K562 (cell line): ENCODE data around the gene INO80. TPM values are rescaled to one million over a fixed set of nuclear protein-coding genes. Genes with fewer than 3 reads are reported as not detected.

ENCODE experiments used
- BHLHE40 ChIP-seq: IDR thresholded peaks from 2 replicates; pipeline ENCODE4 v1.6.1; 2011; ENCODE audit warnings: low read length, improper control_type of control experiment
- ELF2 ChIP-seq: fragments of 250-450 bp; sonication (Bioruptor Pico); IDR thresholded peaks from 2 replicates; pipeline ENCODE4 v1.5.0; 2021; ENCODE audit warnings: mild to moderate bottlenecking
- FOXA3 ChIP-seq, 2 experiments: fragments of 450-650 bp in 1 of 2; sonication (generic) in 1 of 2; formaldehyde crosslinking; IDR thresholded peaks in 1 of 2; conservative IDR thresholded peaks in 1 of 2; 2 replicates each; pipeline versions ENCODE4 v1.4.0 to v1.8.0; 2020 to 2022; ENCODE audit warnings: mild to moderate bottlenecking in 2 of 2, missing genetic modification reagents in 1 of 2
- FOXK1 ChIP-seq: sonication (generic); formaldehyde crosslinking; IDR thresholded peaks from 2 replicates; pipeline ENCODE4 v1.8.0; 2022; ENCODE audit warnings: missing genetic modification reagents, mild to moderate bottlenecking, borderline replicate concordance
- HSF4 ChIP-seq: fragments of 250-450 bp; sonication (Bioruptor Pico); IDR thresholded peaks from 2 replicates; pipeline ENCODE4 v2.1.2; 2022; ENCODE audit warnings: mild to moderate bottlenecking, moderate library complexity, borderline replicate concordance
- MCM3 ChIP-seq: fragments of 450-650 bp; IDR thresholded peaks from 2 replicates; pipeline ENCODE4 v1.6.1; 2016
- MXD1 ChIP-seq: fragments of 250-450 bp; sonication (Bioruptor Pico); IDR thresholded peaks from 2 replicates; pipeline ENCODE4 v1.8.0; 2021; ENCODE audit warnings: borderline replicate concordance, mild to moderate bottlenecking, moderate library complexity; ENCODE audit not compliant: poor library complexity, severe bottlenecking
- PYGO2 ChIP-seq: fragments of 450-650 bp; IDR thresholded peaks from 2 replicates; pipeline ENCODE4 v1.6.1; 2016; ENCODE audit warnings: mild to moderate bottlenecking, missing genetic modification characterization, moderate library complexity, missing compliant biosample characterization
- SIRT6 ChIP-seq: IDR thresholded peaks from one replicate; pipeline ENCODE4 v1.6.1; 2012; ENCODE audit warnings: low read depth, mild to moderate bottlenecking, control low read depth, inconsistent platforms, low read length, moderate library complexity
- SIX5 ChIP-seq, 2 experiments: IDR thresholded peaks; 2 replicates each; pipeline ENCODE4 v1.6.1; 2011; ENCODE audit warnings: low read length in 2 of 2, borderline replicate concordance in 1 of 2, low read depth in 1 of 2, mild to moderate bottlenecking in 1 of 2, moderate library complexity in 1 of 2; ENCODE audit not compliant: insufficient read depth in 1 of 2
- SMARCA4 ChIP-seq: fragments of 450-650 bp; IDR thresholded peaks from 2 replicates; pipeline ENCODE4 v1.6.1; 2016
- SMC3 ChIP-seq: conservative IDR thresholded peaks from 2 replicates; pipeline ENCODE4 v1.6.1; 2011; ENCODE audit warnings: low read depth, low read length, improper control_type of control experiment; ENCODE audit not compliant: insufficient read depth
- SP1 ChIP-seq: sonication (generic); formaldehyde crosslinking; IDR thresholded peaks from 2 replicates; pipeline ENCODE4 v1.8.1; 2022; ENCODE audit warnings: mild to moderate bottlenecking, missing genetic modification reagents
- YY1 ChIP-seq, 3 experiments: IDR thresholded peaks; 2 replicates each; pipeline ENCODE4 v1.6.1; 2011; ENCODE audit warnings: low read length in 2 of 3, mild to moderate bottlenecking in 2 of 3, moderate library complexity in 2 of 3, borderline replicate concordance in 1 of 3, control low read depth in 1 of 3, low read depth in 1 of 3; ENCODE audit not compliant: insufficient read depth in 3 of 3, insufficient replicate concordance in 2 of 3, control insufficient read depth in 1 of 3, insufficient read length in 1 of 3; ENCODE audit errors: extremely low read depth in 1 of 3
- ZNF175 ChIP-seq: fragments of 200-800 bp; sonication (Bioruptor generic); IDR thresholded peaks from 2 replicates; pipeline ENCODE4 v1.6.1; 2016; ENCODE audit warnings: low read depth, mild to moderate bottlenecking, missing genetic modification characterization, missing compliant biosample characterization
- ZNF197 ChIP-seq: fragments of 200-800 bp; sonication (Bioruptor generic); IDR thresholded peaks from 2 replicates; pipeline ENCODE4 v1.6.1; 2016; ENCODE audit warnings: low read depth, missing genetic modification characterization, missing compliant biosample characterization
- ZNF212 ChIP-seq: fragments of 450-650 bp; formaldehyde crosslinking; IDR thresholded peaks from 2 replicates; pipeline ENCODE4 v1.4.0; 2020; ENCODE audit warnings: mild to moderate bottlenecking
- ZNF282 ChIP-seq: sonication (generic); formaldehyde crosslinking; IDR thresholded peaks from 2 replicates; pipeline ENCODE4 v1.8.1; 2023; ENCODE audit warnings: missing genetic modification reagents
- ZNF445 ChIP-seq: fragments of 250-450 bp; sonication (Bioruptor Pico); IDR thresholded peaks from 2 replicates; pipeline ENCODE4 v1.4.0; 2020; ENCODE audit warnings: low read depth, mild to moderate bottlenecking, moderate library complexity
- ZNF696 ChIP-seq: fragments of 250-450 bp; sonication (Bioruptor Pico); conservative IDR thresholded peaks from 2 replicates; pipeline ENCODE4 v1.4.0; 2020; ENCODE audit warnings: mild to moderate bottlenecking, moderate library complexity
- ZNF77 ChIP-seq: fragments of 250-450 bp; sonication (Bioruptor Pico); IDR thresholded peaks from 2 replicates; pipeline ENCODE4 v1.5.0; 2020
- polyA plus RNA-seq, 8 experiments: library from polyadenylated mRNA; depleted of rRNA in 4 of 8; stranded (reverse) in 5 of 8; unstranded in 3 of 8; fragments of >200 nt; fragmentation: Nextera tagmentation in 2 of 8; fragmentation: Illumina TruSeq in 1 of 8; extraction: Ambion mirVana in 2 of 8; extraction: Trizol in 1 of 8; gene quantifications; 2 replicates each; pipeline versions ENCODE4 v1.2.1 to v1.2.3, GENCODE V29; 2011 to 2014; ENCODE audit warnings: inconsistent platforms in 1 of 8, missing spikeins in 1 of 8
- total RNA-seq, 7 experiments: library from RNA; depleted of rRNA in 6 of 7; stranded (reverse); fragments of >200 nt in 6 of 7; fragmentation: Illumina TruSeq in 2 of 7; extraction: Trizol in 2 of 7; gene quantifications; 2 replicates each; pipeline versions ENCODE4 v1.2.1 to v1.2.3, GENCODE V29; 2011 to 2021; ENCODE audit warnings: low replicate concordance in 1 of 7
- TF ChIP-seq, protein P1 (sequence below): fragments of 450-650 bp; IDR thresholded peaks from 2 replicates; pipeline ENCODE4 v1.7.1; 2018; ENCODE audit warnings: mild to moderate bottlenecking, low read depth; ENCODE audit not compliant: partially characterized antibody
- TF ChIP-seq, protein P2 (sequence below): fragments of 450-650 bp; IDR thresholded peaks from 2 replicates; pipeline ENCODE4 v1.6.1; 2016

Gene INO80
- total and polyA plus RNA-seq, 9 of the 15 experiments (the other 6 are each of a cell fraction or from before 2014, with no cell fraction given) = 1.1 to 25.7 (median 19.9) TPM

DNA sequence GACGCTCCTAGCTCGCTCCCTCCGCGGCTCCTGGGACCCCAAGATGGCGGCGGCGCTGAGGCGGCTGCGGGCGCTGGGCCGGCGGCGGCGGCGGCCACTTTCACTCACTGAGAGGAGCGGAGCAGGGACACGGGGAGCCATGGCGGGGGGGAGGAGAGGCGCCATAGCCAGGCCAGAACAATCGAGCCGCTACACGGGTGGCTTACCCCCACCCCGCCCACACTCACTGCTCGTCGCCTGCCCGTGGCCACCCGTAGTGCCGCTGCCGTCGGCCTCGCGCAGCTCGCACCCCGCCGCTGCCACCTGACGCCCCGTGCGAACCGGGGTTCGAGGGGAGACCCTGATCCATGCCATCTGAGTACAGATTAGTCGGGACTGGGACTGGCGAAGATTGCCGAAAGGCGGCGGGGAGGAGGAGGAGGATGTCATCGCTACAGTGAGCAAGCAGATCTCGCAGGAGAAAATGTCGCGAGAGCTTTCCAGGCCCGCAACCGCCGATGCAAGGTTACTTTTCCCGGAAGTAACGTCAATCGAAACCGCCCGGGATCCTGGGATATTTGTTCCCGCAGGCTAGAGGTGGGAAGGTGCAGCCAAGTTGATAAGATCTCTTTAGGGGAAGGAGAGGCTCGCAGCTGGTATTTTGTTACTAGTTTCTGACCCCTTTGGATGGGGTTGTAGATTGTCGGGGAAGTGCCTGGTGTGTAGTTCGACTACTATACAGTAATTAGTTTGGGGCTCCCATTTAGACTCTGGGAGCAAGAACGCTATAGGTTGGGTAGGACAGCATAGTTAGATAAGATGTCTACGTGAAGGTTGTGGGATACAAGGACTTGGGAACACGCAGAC is at the start of gene INO80 (continued):
- no peak for TF ChIP-seq ZNF282 (CRISPR knock-in tag)
- TF ChIP-seq ZNF197 (CRISPR knock-in tag) = no peak
- no peak; a peak in 1 of 4 replicates for TF ChIP-seq SIX5 (IDR thresholded peaks at IDR 0.05; ENCODE audit: borderline replicate concordance in 1 of 2, insufficient read depth in 1 of 2, low read depth in 1 of 2, low read length in 2 of 2)
- TF ChIP-seq SIRT6 = no peak
- TF ChIP-seq ZNF175 (CRISPR knock-in tag) = peak; percentile 67; the same call in 1 of the 2 replicates
- peak; percentile 70 to 95 (median 90) for TF ChIP-seq YY1 (IDR thresholded peaks at IDR 0.05; ENCODE audit: borderline replicate concordance in 1 of 3, control insufficient read depth in 1 of 3, extremely low read depth in 1 of 3, insufficient read depth in 3 of 3, insufficient read length in 1 of 3, insufficient replicate concordance in 2 of 3, low read depth in 1 of 3, low read length in 2 of 3)
- 0 out of 4 replicates have a peak, but pooled peaks of 1 of the 2 experiments have one; percentile 42 for TF ChIP-seq FOXA3 (CRISPR knock-in tag; conservative IDR thresholded peaks at IDR 0.05 in 1 of 2, IDR thresholded peaks at IDR 0.05 in 1 of 2)
- TF ChIP-seq MCM3 = no peak
- peak; percentile 84; the same call in 1 of the 2 replicates for TF ChIP-seq FOXK1 (CRISPR knock-in tag)
- TF ChIP-seq HSF4 (CRISPR knock-in tag) = no peak
- no peak for TF ChIP-seq ZNF445 (CRISPR knock-in tag)
- TF ChIP-seq ZNF77 = no peak
- no peak for TF ChIP-seq ZNF696 (CRISPR knock-in tag)
- TF ChIP-seq ZNF212 (CRISPR knock-in tag) = no peak
- TF ChIP-seq, protein P1, sequence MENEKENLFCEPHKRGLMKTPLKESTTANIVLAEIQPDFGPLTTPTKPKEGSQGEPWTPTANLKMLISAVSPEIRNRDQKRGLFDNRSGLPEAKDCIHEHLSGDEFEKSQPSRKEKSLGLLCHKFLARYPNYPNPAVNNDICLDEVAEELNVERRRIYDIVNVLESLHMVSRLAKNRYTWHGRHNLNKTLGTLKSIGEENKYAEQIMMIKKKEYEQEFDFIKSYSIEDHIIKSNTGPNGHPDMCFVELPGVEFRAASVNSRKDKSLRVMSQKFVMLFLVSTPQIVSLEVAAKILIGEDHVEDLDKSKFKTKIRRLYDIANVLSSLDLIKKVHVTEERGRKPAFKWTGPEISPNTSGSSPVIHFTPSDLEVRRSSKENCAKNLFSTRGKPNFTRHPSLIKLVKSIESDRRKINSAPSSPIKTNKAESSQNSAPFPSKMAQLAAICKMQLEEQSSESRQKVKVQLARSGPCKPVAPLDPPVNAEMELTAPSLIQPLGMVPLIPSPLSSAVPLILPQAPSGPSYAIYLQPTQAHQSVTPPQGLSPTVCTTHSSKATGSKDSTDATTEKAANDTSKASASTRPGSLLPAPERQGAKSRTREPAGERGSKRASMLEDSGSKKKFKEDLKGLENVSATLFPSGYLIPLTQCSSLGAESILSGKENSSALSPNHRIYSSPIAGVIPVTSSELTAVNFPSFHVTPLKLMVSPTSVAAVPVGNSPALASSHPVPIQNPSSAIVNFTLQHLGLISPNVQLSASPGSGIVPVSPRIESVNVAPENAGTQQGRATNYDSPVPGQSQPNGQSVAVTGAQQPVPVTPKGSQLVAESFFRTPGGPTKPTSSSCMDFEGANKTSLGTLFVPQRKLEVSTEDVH = peak; percentile 20
- TF ChIP-seq, protein P2, sequence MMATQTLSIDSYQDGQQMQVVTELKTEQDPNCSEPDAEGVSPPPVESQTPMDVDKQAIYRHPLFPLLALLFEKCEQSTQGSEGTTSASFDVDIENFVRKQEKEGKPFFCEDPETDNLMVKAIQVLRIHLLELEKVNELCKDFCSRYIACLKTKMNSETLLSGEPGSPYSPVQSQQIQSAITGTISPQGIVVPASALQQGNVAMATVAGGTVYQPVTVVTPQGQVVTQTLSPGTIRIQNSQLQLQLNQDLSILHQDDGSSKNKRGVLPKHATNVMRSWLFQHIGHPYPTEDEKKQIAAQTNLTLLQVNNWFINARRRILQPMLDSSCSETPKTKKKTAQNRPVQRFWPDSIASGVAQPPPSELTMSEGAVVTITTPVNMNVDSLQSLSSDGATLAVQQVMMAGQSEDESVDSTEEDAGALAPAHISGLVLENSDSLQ = peak; percentile 70
- peak; percentile 3; the same call in 1 of the 2 replicates for TF ChIP-seq BHLHE40
- TF ChIP-seq MXD1 (CRISPR knock-in tag) = peak; percentile 16
- TF ChIP-seq SMC3 = no peak
- 0 out of 2 replicates have a peak, but pooled peaks have one; percentile 19 for TF ChIP-seq PYGO2 (tag)
- TF ChIP-seq SP1 (CRISPR knock-in tag) = peak; percentile 93
- TF ChIP-seq SMARCA4 = peak; percentile 69
- TF ChIP-seq ELF2 (CRISPR knock-in tag) = 0 out of 2 replicates have a peak, but pooled peaks have one; percentile 40
